Measurements from ENCODE around the gene HSPA1A. TPM values are rescaled to one million over a fixed set of nuclear protein-coding genes. Genes with fewer than 3 reads are reported as not detected.
"Not testable (repeated sequence)": the region's sequence is repeated elsewhere in the genome, so short reads cannot be mapped to it uniquely, and the experiment has no call there.

Gene HSPA1A
- total RNA-seq, 1 donor from 2014 or later: 67.0 TPM

DNA sequence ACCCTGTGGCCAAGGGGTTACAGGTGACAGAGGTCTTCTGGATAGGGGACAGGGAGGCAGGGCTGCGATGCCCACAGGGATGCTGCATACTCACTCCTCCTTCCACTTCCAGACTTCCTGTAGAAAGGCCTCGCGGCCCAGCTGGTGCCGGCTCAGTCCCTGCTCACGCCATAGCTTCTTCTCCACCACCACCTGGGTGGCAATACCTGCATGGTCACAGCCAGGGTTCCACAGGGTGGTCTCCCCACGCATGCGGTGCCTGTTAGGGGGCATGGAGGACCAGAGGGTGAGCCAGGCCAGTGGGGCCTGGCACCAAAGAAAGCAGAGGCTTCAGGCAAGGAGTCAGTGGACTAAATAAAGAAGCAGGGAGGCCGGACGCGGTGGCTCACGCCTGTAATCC, 29.9 kb upstream of the HSPA1A start:
- Histone ChIP-seq H3K36me3 (ENCODE audit: control insufficient read depth, insufficient read depth, low read length) (peaks cover 7% of the 10 kb centered on the region), H3K27me3 (ENCODE audit: control insufficient read depth, insufficient read depth, low read length) (no peaks in the 10 kb centered on the region), H3K4me3 (ENCODE audit: low read depth, low read length) (no peak overlapping the region)
- TF ChIP-seq, protein P1, sequence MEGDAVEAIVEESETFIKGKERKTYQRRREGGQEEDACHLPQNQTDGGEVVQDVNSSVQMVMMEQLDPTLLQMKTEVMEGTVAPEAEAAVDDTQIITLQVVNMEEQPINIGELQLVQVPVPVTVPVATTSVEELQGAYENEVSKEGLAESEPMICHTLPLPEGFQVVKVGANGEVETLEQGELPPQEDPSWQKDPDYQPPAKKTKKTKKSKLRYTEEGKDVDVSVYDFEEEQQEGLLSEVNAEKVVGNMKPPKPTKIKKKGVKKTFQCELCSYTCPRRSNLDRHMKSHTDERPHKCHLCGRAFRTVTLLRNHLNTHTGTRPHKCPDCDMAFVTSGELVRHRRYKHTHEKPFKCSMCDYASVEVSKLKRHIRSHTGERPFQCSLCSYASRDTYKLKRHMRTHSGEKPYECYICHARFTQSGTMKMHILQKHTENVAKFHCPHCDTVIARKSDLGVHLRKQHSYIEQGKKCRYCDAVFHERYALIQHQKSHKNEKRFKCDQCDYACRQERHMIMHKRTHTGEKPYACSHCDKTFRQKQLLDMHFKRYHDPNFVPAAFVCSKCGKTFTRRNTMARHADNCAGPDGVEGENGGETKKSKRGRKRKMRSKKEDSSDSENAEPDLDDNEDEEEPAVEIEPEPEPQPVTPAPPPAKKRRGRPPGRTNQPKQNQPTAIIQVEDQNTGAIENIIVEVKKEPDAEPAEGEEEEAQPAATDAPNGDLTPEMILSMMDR (IDR thresholded peaks at IDR 0.05; ENCODE audit: insufficient read depth, low read length, poor library complexity, severe bottlenecking): no peak
- DNase-seq (ENCODE audit: low read depth): no peak

DNA sequence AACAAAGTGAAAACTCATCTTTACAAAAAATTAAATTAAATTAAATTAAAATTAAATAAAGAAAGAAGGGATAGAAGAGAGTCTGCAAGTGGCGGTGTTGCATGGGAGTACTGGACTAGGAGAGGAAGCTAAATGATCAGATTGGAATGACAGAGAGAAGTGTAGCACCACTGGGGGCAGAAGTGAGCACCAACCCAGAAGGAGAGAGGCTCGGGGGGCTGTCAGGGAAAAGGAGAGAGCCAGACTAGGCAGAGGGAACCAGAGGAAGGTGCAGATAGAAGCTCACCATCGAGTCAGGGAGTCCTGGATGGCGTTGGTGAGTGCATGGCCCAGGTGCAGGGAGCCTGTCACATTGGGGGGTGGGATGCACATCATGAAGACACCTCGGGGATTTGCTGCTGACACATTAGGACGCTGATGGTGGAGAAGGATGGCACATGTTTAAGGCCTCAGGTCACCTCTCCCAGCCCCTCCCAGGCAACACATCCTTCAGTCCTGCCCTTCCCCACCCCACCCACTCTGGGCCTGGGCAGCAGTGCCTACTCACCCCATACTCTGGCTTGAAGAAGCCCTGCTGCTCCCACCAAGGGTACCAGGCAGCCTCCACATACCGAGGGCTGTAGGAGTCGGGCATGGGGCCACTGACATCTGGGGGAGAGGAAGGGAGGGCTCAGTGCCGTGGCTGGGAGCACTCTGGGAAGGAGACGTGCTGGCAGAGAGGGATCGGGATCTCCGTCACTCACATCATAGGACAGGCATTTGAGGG, 23.8 kb upstream of the HSPA1A start:
- no peaks in the 10 kb centered on the region for H3K27me3 ChIP-seq (ENCODE audit: control insufficient read depth, insufficient read depth, low read length)
- no peak for DNase-seq (ENCODE audit: low read depth)
- TF ChIP-seq, protein P1 (IDR thresholded peaks at IDR 0.05; ENCODE audit: insufficient read depth, low read length, poor library complexity, severe bottlenecking): peak; percentile 73
- H3K4me3 ChIP-seq (ENCODE audit: low read depth, low read length): no peak overlapping the region
- no peaks in the 10 kb centered on the region for H3K36me3 ChIP-seq (ENCODE audit: control insufficient read depth, insufficient read depth, low read length)

DNA sequence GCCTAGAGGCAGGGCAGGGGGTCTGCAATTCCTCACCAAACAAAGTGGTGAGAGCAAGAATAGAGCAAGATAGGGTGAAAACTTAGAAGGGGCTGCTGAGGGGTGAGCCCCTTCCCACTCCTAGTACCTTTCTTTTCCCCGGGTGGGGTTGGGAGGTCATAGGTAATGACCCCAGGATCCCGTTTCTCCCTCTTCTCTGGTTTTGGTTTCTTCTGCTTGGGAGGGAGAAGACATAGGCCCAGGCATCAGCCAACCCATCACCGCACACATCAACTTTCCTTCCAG, 23.3 kb upstream of the HSPA1A start:
- DNase-seq (ENCODE audit: low read depth): no peak
- Histone ChIP-seq H3K36me3 (ENCODE audit: control insufficient read depth, insufficient read depth, low read length) (no peaks in the 10 kb centered on the region), H3K4me3 (ENCODE audit: low read depth, low read length) (no peak overlapping the region)

DNA sequence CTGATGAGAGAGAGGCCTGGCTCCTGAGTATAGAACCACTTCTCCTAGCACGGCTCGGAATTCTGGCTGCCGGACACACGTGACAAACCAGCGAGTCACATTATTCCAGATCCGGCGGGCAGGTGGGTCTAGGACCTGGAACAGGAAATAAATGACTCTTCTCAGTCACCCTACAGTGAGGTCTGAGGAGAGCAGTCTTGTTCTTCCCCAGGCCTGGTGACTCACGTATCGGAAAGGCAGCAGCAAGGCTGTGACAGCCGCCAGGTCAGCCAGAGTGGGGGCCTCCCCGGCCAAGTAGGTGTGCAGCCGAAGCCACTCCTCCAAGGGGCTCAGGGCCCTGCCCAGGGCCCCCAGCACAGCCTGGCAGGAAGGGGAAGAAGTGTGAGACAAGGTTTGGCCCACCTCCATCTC, 22.6 kb upstream of the HSPA1A start:
- H3K4me3 ChIP-seq (ENCODE audit: low read depth, low read length): peak overlapping the region; percentile 21
- TF ChIP-seq, protein P1 (IDR thresholded peaks at IDR 0.05; ENCODE audit: insufficient read depth, low read length, poor library complexity, severe bottlenecking): no peak
- peak; percentile 70 for DNase-seq (ENCODE audit: low read depth)
- H3K36me3 ChIP-seq (ENCODE audit: control insufficient read depth, insufficient read depth, low read length): no peaks in the 10 kb centered on the region
- no peaks in the 10 kb centered on the region for H3K27me3 ChIP-seq (ENCODE audit: control insufficient read depth, insufficient read depth, low read length)

More for the DNA sequence above, 23.3 kb upstream of the HSPA1A start:
- H3K27me3 ChIP-seq (ENCODE audit: control insufficient read depth, insufficient read depth, low read length): no peaks in the 10 kb centered on the region
- TF ChIP-seq, protein P1 (IDR thresholded peaks at IDR 0.05; ENCODE audit: insufficient read depth, low read length, poor library complexity, severe bottlenecking): no peak

DNA sequence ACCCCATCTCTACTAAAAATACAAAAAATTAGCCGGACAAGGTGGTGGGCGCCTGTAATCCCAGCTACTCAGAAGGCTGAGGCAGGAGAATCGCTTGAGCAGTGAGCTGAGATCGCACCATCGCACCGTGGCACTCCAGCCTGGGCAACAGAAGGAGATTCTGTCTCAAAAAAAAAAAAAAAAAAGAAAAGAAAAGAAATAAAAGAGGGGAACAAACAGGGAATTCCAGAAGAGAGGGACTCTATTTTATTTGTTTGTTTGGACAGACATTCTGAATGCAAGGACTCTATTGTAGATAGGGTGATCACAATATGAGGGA, 21.5 kb upstream of the HSPA1A start:
- H3K36me3 ChIP-seq (ENCODE audit: control insufficient read depth, insufficient read depth, low read length); DNase-seq (ENCODE audit: low read depth); H3K27me3 ChIP-seq (ENCODE audit: control insufficient read depth, insufficient read depth, low read length): not testable (repeated sequence)
- H3K4me3 ChIP-seq (ENCODE audit: low read depth, low read length): peak overlapping the region; percentile 75

DNA sequence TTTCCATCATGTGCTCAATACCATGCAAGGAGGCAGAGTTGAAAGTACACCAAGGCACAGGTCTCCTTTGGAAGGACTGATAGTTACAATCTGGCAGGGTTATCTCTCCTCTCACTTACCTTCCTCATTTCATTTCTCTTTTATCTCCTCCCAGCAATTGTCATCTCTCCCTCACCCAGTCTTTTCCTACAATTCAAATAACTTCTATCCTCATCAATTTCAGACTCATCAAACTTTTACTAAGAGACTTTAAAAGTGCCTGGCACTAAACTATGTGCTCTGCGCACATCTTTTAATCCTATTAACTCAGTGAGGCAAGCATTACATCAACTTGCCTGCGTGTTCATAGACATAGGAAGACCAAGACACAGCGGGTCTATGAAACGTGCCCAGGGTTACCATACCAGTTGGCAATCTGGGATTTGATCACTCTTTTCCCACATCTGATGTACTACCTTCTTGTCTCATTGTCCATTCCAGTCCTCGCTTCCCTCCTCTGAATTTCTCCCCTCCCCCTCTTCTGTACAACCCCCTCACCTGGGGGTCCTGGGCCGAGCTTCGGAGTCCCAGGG, 21.0 kb upstream of the HSPA1A start:
- H3K36me3 ChIP-seq (ENCODE audit: control insufficient read depth, insufficient read depth, low read length): no peaks in the 10 kb centered on the region
- no peak for DNase-seq (ENCODE audit: low read depth)
- H3K27me3 ChIP-seq (ENCODE audit: control insufficient read depth, insufficient read depth, low read length): no peaks in the 10 kb centered on the region
- H3K4me3 ChIP-seq (ENCODE audit: low read depth, low read length): peak overlapping the region; percentile 75
- TF ChIP-seq, protein P1 (IDR thresholded peaks at IDR 0.05; ENCODE audit: insufficient read depth, low read length, poor library complexity, severe bottlenecking): no peak
